Activated CD8-positive, alpha-beta memory T cell treated with anti-CD3 and anti-CD28 coated beads, Interleukin-2, amount 50 U/mL, for 4 hours (primary cell): ENCODE data around the gene ENDOD1.

Source experiments
- DNase-seq: peaks from one replicate; pipeline ENCODE4 v3.0.0-alpha.2; 2020

The ENDOD1 gene

GRCh38 chr11:95144313-95145235, 54.9 kb downstream of the ENDOD1 start:
- no peak for DNase-seq

GRCh38 chr11:95145430-95146060, 55.9 kb downstream of the ENDOD1 start:
- no peak for DNase-seq

GRCh38 chr11:95147364-95147905, 57.8 kb downstream of the ENDOD1 start:
- no peak for DNase-seq

- DNase-seq, result no peak
Measured at GRCh38 chr11:95148406-95148805, 58.8 kb downstream of the ENDOD1 start.

GRCh38 chr11:95148938-95149337, 59.3 kb downstream of the ENDOD1 start:
- DNase-seq, result no peak

GRCh38 chr11:95149651-95150364, 60.2 kb downstream of the ENDOD1 start:
- no peak for DNase-seq

- DNase-seq, result peak; percentile 89
Measured at GRCh38 chr11:95150956-95151684, 61.5 kb downstream of the ENDOD1 start.

- no peak for DNase-seq
Measured at GRCh38 chr11:95152876-95153856, 63.5 kb downstream of the ENDOD1 start.

- no peak for DNase-seq
Measured at GRCh38 chr11:95153857-95154246, 64.2 kb downstream of the ENDOD1 start.

GRCh38 chr11:95154514-95154913, 64.9 kb downstream of the ENDOD1 start:
- DNase-seq, result peak; percentile 55

- no peak for DNase-seq
Measured at GRCh38 chr11:95155385-95155784, 65.7 kb downstream of the ENDOD1 start.

GRCh38 chr11:95156133-95156721, 66.6 kb downstream of the ENDOD1 start:
- no peak for DNase-seq

- no peak for DNase-seq
Measured at GRCh38 chr11:95156916-95157541, 67.4 kb downstream of the ENDOD1 start.

- DNase-seq, result no peak
Measured at GRCh38 chr11:95157824-95158223, 68.2 kb downstream of the ENDOD1 start.

GRCh38 chr11:95161248-95161647, 71.6 kb downstream of the ENDOD1 start:
- DNase-seq, result no peak

- no peak for DNase-seq
Measured at GRCh38 chr11:95163106-95163505, 73.5 kb downstream of the ENDOD1 start.

- DNase-seq, result no peak
Measured at GRCh38 chr11:95165638-95166037, 76.0 kb downstream of the ENDOD1 start.

GRCh38 chr11:95166781-95167180, 77.1 kb downstream of the ENDOD1 start:
- DNase-seq, result no peak

- no peak for DNase-seq
Measured at GRCh38 chr11:95170294-95170693, 80.6 kb downstream of the ENDOD1 start.

- no peak for DNase-seq
Measured at GRCh38 chr11:95175818-95176380, 86.3 kb downstream of the ENDOD1 start.
